Activated CD4-positive, alpha-beta T cell treated with anti-CD3 and anti-CD28 coated beads, Interleukin-2, amount 10 ng/mL, durations not matched to agents 7 days and 5 days (primary cell): ENCODE measurements around the gene ROR2. TPM values are rescaled to one million over a fixed set of nuclear protein-coding genes. Genes with fewer than 3 reads are reported as not detected.
"Not testable (repeated sequence)": the region's sequence is repeated elsewhere in the genome, so short reads cannot be mapped to it uniquely, and the experiment has no call there.

Experiments used
- CTCF ChIA-PET: fragments of 350-600 bp; sonication (Branson Sonifier 250); formaldehyde crosslinking; loops from one replicate; lab custom pipeline; 2021; ENCODE audit warnings: antibody characterized with exemption; lab: Charles Lee
- POLR2A ChIA-PET: fragments of 350-600 bp; sonication (Branson Sonifier 250); formaldehyde crosslinking; loops from one replicate; lab custom pipeline; 2021; ENCODE audit warnings: antibody characterized with exemption; lab: Charles Lee
- DNase-seq: peaks from one replicate; pipeline ENCODE4 v3.0.0-alpha.2; 2020
- H3K27ac Mint-ChIP-seq: one replicate; pipeline ENCODE4 v1.8.0; 2021; ENCODE audit warnings: mild to moderate bottlenecking, moderate library complexity, mixed read lengths
- H3K27me3 Mint-ChIP-seq: one replicate; pipeline ENCODE4 v1.8.0; 2021; ENCODE audit warnings: mixed read lengths
- H3K36me3 Mint-ChIP-seq: one replicate; pipeline ENCODE4 v1.8.0; 2021; ENCODE audit warnings: low read depth, mixed read lengths
- H3K4me1 Mint-ChIP-seq: one replicate; pipeline ENCODE4 v1.8.0; 2021; ENCODE audit warnings: mixed read lengths
- H3K4me3 Mint-ChIP-seq: one replicate; pipeline ENCODE4 v1.8.0; 2021; ENCODE audit warnings: mild to moderate bottlenecking, moderate library complexity, mixed read lengths
- H3K9me3 Mint-ChIP-seq: one replicate; pipeline ENCODE4 v1.8.0; 2021; ENCODE audit warnings: mixed read lengths
- total RNA-seq, 2 experiments: library from RNA; stranded (reverse); gene quantifications; one replicate each; pipeline ENCODE4 v1.2.3, GENCODE V29; 2021

The ROR2 gene
- total RNA-seq, 2 experiments from 2014 or later, result 0.48 to 0.55 TPM

DNA sequence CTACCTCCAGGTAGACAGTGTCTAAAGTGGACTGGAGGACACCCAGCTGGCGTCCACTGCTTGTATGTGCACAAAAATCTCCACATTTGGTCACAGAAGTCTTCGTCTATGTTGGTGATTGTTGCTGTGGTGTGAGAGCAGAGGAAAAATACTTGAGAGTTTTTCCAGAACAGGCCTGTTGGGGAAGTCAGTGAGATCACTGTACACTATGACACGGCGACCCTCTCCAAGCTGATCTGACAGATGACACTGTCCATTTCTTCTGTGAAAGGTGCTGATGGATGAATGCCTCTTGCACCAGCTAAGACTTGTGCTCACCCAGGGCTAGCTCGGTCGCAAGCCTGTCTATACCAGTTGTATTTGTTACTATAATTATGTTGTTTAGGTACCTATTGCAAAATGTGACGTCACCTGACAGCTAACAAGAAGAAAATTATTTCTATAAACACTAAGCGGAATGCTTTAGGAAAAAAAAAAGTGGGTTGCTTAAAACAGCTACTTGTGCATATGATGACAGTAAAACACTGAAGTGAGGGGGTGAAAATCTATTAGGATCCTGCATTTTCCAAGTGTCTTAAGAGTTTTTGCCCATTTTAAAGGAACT lies 142.3 kb downstream of the ROR2 start:
- Mint-ChIP-seq H3K27me3 (peaks cover 8% of the 10 kb centered on the region), H3K4me3 (no peak overlapping the region), H3K27ac (no peak overlapping the region), H3K9me3 (no peaks in the 10 kb centered on the region), H3K36me3 (no peaks in the 10 kb centered on the region), H3K4me1 (no peaks in the 10 kb centered on the region)
- ChIA-PET POLR2A (no interaction called here), CTCF (interaction anchor here (1.0 kb wide), 1 partner anchor 142 kb away, joined by 5 read pairs; the partner anchor contains the start of gene ROR2)
- no peak for DNase-seq

- no peaks in the 10 kb centered on the region for H3K9me3 Mint-ChIP-seq
- CTCF ChIA-PET, result interaction anchor here (0.7 kb wide), 1 partner anchor 11 kb away, joined by 3 read pairs; no protein-coding TSS in a partner anchor
- no peak overlapping the region for H3K27ac Mint-ChIP-seq
- POLR2A ChIA-PET, result no interaction called here
- H3K4me1 Mint-ChIP-seq, result no peaks in the 10 kb centered on the region
- DNase-seq, result no peak
- H3K27me3 Mint-ChIP-seq, result peaks cover 8% of the 10 kb centered on the region
- H3K4me3 Mint-ChIP-seq, result no peak overlapping the region
- H3K36me3 Mint-ChIP-seq, result no peaks in the 10 kb centered on the region
These were observed 145.0 kb downstream of the ROR2 start for GRCh38 chr9:91805031-91805430.

- ChIA-PET POLR2A (no interaction called here), CTCF (no interaction called here)
- no peak for DNase-seq
- Mint-ChIP-seq H3K27ac (no peak overlapping the region), H3K4me3 (no peak overlapping the region), H3K4me1 (peaks cover 6% of the 10 kb centered on the region), H3K27me3 (peaks cover 8% of the 10 kb centered on the region), H3K9me3 (no peaks in the 10 kb centered on the region), H3K36me3 (no peaks in the 10 kb centered on the region)
These were observed 145.9 kb downstream of the ROR2 start for GRCh38 chr9:91803970-91804752.

DNA sequence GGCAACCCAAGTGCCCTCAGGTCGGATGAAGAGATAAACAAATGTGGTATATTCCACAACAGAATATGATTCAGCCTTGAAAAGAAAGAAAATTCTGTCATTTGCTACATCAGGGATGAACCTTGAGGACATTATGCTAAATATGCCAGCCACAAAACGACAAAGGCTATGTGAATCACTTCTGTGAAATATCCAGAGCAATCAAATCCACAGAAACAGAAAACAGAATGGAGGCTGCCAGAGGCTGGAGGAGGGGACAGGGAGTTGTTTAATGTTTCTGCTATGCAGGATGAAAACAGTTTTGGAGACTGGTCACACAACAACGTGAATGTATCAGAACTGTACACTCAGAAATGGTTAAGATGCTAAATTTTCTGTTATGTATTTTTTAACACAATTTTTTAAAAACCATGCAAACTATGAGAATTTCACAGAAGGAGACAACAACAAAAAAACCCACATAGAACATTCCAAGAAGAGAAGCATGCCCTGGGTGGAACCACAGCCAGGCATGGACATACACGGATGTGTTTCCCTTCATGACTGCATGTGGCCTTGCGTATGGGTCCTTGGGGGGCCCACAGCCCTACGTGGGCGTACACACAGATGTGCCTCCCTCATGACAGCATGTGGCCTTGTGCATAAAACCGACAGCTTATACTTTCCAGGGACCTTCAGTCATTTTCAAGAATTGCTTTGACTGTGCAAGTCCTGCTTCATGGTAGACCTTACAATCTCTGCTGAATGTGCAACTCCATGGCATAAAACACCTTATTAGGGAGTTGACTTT lies 146.7 kb downstream of the ROR2 start:
- DNase-seq, result no peak

GRCh38 chr9:91802391-91802790 lies 147.6 kb downstream of the ROR2 start:
- DNase-seq, result no peak
- Mint-ChIP-seq H3K36me3 (no peaks in the 10 kb centered on the region), H3K4me3 (no peak overlapping the region), H3K4me1 (peaks cover 14% of the 10 kb centered on the region), H3K27me3 (peaks cover 8% of the 10 kb centered on the region), H3K9me3 (no peaks in the 10 kb centered on the region), H3K27ac (no peak overlapping the region)
- CTCF ChIA-PET, result no interaction called here
- POLR2A ChIA-PET, result no interaction called here

More for the DNA sequence above, 146.7 kb downstream of the ROR2 start:
- Mint-ChIP-seq H3K9me3 (no peaks in the 10 kb centered on the region), H3K36me3 (no peaks in the 10 kb centered on the region), H3K27me3 (peaks cover 8% of the 10 kb centered on the region), H3K4me3 (no peak overlapping the region), H3K27ac (no peak overlapping the region), H3K4me1 (peaks cover 14% of the 10 kb centered on the region)
- ChIA-PET POLR2A (no interaction called here), CTCF (no interaction called here)

DNA sequence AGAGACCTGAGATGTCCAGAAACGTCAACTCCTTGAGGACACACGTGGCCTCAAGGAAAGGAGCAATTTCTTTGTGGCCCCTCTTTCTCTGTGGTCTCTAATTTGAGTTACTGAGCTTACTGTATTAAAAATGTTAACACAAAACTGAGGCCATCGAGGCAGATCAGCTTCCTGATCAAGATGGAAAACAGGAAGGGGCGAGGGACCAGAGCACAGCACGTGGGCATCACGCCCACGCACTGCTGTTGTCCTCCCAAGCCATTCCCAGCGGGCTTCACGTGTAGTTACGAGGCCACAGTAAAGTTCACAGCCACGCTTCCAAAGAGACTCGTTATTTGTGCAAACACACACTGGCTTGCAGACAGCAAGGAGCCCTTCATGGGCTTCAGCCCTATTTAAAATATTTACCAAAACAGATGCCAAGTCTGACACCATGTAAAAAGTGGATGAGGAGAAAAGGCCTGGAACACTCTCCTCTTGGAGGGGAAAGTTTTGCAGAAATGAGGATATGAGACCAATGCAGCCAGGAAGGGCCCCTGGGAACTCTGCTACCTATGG lies 149.5 kb downstream of the ROR2 start:
- Mint-ChIP-seq H3K4me3 (no peak overlapping the region), H3K4me1 (peaks cover 14% of the 10 kb centered on the region), H3K27me3 (peaks cover 8% of the 10 kb centered on the region), H3K9me3 (no peaks in the 10 kb centered on the region), H3K36me3 (no peaks in the 10 kb centered on the region), H3K27ac (no peak overlapping the region)
- ChIA-PET POLR2A (no interaction called here), CTCF (no interaction called here)
- no peak for DNase-seq

DNA sequence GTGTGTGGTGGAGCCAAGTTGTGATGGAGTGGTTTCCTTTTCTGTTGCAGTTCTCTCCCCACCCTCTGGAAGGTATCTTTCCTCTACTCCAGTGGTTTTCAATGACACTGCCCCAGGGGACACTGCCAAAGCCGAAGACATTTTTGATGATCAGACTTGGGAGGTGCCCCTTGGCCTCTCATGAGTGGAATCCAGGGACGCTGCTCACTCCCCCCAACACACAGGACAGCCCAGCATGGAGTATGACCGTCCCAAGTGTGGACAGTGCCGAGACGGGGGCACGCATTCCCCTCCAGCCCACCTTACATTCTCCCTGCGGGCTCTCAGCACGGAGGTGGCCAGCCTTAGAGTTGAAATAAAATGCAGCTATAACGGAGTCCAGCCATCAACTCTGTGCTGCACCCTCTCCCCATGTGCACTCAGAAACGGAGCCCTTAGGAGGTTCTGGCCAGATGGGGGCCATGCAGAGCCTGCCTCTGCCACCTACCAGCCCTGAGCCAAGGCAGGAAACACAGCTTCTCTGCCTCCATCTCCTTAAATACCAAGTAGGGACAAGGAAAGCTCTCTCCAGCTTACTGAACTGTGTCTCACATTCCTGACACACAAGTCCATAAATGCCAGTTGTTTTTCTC lies 150.8 kb downstream of the ROR2 start:
- H3K4me3 Mint-ChIP-seq, result peak overlapping the region; percentile 11
- DNase-seq, result no peak
- CTCF ChIA-PET, result no interaction called here

DNA sequence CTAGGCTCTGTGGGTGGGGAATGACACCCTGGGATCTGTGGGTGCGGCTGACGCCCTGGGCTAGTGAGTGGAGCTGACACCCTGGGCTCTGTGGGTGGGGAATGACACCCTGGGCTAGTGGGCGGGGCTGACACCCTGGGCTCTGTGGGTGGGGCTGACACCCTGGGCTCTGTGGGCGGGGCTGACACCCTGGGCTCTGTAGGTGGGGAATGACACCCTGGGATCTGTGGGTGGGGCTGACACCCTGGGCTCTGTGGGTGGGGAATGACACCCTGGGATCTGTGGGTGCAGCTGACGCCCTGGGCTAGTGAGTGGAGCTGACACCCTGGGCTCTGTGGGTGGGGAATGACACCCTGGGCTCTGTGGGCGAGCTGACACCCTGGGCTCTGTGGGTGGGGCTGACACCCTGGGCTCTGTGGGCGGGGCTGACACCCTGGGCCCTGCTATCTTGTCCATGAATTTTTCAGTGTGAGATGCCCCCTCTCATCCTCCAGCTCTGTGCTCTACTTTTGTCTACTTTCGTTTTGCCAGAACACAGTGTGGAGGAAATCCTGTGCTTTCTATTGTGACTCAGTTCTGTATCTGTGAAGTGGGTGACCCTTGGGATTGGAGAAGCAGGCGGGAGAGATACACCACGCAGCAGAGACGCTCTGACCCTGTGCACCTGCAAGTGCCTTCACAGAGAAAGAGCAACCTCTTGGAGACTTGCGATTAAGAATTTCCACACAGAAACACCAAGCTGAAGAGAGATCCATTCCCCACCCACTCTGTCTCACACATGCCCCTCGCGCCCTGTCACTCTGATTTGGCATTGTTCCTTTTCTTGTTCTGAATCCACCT lies 151.5 kb downstream of the ROR2 start:
- H3K36me3 Mint-ChIP-seq, H3K27me3 Mint-ChIP-seq, H3K9me3 Mint-ChIP-seq, CTCF ChIA-PET, POLR2A ChIA-PET: not testable (repeated sequence)
- Mint-ChIP-seq H3K4me3 (peak overlapping the region; percentile 11), H3K4me1 (peaks cover 14% of the 10 kb centered on the region), H3K27ac (peak overlapping the region; percentile 13)
- peak; percentile 37 for DNase-seq

More for the DNA sequence above, 150.8 kb downstream of the ROR2 start:
- POLR2A ChIA-PET, result no interaction called here
- Mint-ChIP-seq H3K36me3 (no peaks in the 10 kb centered on the region), H3K27ac (peak overlapping the region; percentile 13), H3K4me1 (peaks cover 14% of the 10 kb centered on the region), H3K27me3 (peaks cover 8% of the 10 kb centered on the region), H3K9me3 (no peaks in the 10 kb centered on the region)

DNA sequence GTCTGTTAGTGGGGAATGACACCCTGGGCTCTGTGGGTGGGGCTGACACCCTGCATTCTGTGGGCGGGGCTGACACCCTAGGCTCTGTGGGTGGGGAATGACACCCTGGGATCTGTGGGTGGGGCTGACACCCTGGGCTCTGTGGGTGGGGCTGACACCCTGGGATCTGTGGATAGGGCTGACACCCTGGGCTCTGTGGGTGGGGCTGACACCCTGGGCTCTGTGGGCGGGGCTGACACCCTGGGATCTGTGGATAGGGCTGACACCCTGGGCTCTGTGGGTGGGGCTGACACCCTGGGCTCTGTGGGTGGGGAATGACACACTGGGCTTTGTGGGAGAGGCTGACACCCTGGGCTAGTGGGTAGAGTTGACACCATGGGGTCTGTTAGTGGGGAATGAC lies 152.5 kb downstream of the ROR2 start:
- H3K36me3 Mint-ChIP-seq, H3K27ac Mint-ChIP-seq, CTCF ChIA-PET, POLR2A ChIA-PET, H3K4me3 Mint-ChIP-seq, DNase-seq, H3K27me3 Mint-ChIP-seq, H3K9me3 Mint-ChIP-seq: not testable (repeated sequence)
- H3K4me1 Mint-ChIP-seq, result peaks cover 14% of the 10 kb centered on the region

- Mint-ChIP-seq H3K27ac (peak overlapping the region; percentile 69), H3K4me1 (peaks cover 14% of the 10 kb centered on the region)
- CTCF ChIA-PET, H3K36me3 Mint-ChIP-seq, H3K9me3 Mint-ChIP-seq, H3K27me3 Mint-ChIP-seq, H3K4me3 Mint-ChIP-seq, POLR2A ChIA-PET: not testable (repeated sequence)
- DNase-seq, result peak; percentile 42
These were observed 153.5 kb downstream of the ROR2 start for GRCh38 chr9:91796516-91796915.

DNA sequence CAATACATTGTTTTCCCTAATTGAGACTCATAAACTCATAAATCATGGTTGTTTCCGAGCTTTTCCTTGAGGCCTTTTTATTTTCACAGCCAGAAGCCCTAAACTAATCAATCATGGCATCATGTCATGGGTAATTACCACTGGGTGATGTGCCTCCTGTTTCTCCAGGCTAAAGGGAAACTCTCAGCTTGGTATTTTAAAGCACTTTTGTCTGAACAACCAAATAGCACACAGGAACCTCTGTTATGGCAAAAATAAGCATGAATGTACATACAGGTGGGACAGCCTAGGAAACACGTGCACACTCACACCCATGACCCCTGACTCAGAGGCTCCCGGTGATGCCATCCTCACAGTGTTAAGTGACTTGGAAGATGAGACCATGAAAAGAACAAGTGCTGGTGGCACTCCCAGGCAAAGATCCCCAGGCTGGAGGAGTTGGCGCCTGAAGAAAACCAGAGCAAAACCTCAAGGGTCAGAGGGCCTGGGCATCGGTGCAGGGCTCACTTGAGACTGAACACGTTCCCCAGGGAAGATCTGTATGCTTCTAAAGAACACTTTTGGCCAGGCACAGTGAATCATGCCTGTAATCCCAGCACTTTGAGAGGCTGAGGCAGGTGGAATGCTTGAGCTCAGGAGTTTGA lies 154.3 kb downstream of the ROR2 start:
- Mint-ChIP-seq H3K4me1 (peaks cover 14% of the 10 kb centered on the region), H3K9me3 (no peaks in the 10 kb centered on the region), H3K36me3 (no peaks in the 10 kb centered on the region), H3K27me3 (peaks cover 4% of the 10 kb centered on the region), H3K27ac (peak overlapping the region; percentile 69), H3K4me3 (no peak overlapping the region)
- POLR2A ChIA-PET, result no interaction called here
- no peak for DNase-seq
- CTCF ChIA-PET, result interaction anchor here (0.6 kb wide), 1 partner anchor 30 kb away, joined by 3 read pairs; no protein-coding TSS in a partner anchor
